GM18511 (cell line): ENCODE measurements around the gene GPR50.

ENCODE experiments used
- ATAC-seq: cut with Tn5 transposase; IDR thresholded peaks from one replicate; pipeline ENCODE4 v1.9.1; 2021; ENCODE audit warnings: mild to moderate bottlenecking, moderate library complexity; ENCODE audit not compliant: unreplicated experiment

Gene GPR50

GRCh38 chrX:151226941-151227340 lies 50.6 kb downstream of the GPR50 start:
- no peak for ATAC-seq

DNA sequence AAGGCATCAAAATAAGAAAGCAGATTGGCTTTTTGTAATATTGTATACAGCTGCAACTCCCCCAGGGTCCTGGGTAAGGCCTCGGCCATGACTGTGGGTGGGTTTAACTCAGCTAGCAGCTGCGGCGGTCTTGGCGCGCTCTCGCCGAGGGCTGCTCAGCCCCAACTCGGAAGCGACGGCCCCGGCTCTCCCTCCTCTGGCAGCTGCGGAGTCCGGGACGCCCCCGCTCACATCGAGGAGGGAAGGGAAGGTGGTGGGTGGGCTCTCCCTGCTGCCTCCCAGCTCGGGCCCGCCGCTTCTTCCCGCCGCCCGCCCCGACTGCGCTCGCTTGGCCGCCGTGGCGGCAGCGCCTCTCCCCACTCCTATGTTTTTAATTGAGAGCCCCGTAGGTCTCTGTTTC lies 51.2 kb downstream of the GPR50 start:
- ATAC-seq, result no peak

GRCh38 chrX:151228935-151229334 lies 52.6 kb downstream of the GPR50 start:
- ATAC-seq, result no peak
